RWPE2 (cell line): Measurements from ENCODE around the gene CDK13.
"Not testable (repeated sequence)": the region's sequence is repeated elsewhere in the genome, so short reads cannot be mapped to it uniquely, and the experiment has no call there.

Source experiments
- ATAC-seq: fragments of 200-7000 bp; cut with Tn5 transposase; 3 replicates; pipeline ENCODE4 v1.9.1; 2021; ENCODE audit warnings: low read depth
- DNase-seq: peaks from one replicate; pipeline ENCODE4 v3.0.0-alpha.2; 2020; ENCODE audit warnings: low spot score
- H3K27ac ChIP-seq: fragments of 450-650 bp; 2 replicates; pipeline ENCODE4 v1.5.1; 2017; ENCODE audit warnings: mild to moderate bottlenecking; ENCODE audit not compliant: poor library complexity, severe bottlenecking
- H3K27me3 ChIP-seq: fragments of 250-450 bp; sonication (Bioruptor Pico); 2 replicates; pipeline ENCODE4 v1.5.1; 2021; ENCODE audit warnings: mild to moderate bottlenecking, moderate library complexity; ENCODE audit not compliant: insufficient read depth, poor library complexity, severe bottlenecking
- H3K36me3 ChIP-seq: fragments of 250-450 bp; sonication (Bioruptor Pico); 2 replicates; pipeline ENCODE4 v1.5.1; 2020; ENCODE audit warnings: low read depth, mild to moderate bottlenecking, moderate library complexity
- H3K4me1 ChIP-seq: fragments of 250-450 bp; sonication (Bioruptor Pico); 2 replicates; pipeline ENCODE4 v1.5.1; 2021; ENCODE audit warnings: mild to moderate bottlenecking, moderate library complexity; ENCODE audit not compliant: insufficient read depth, poor library complexity, severe bottlenecking
- H3K4me3 ChIP-seq: fragments of 250-450 bp; sonication (Bioruptor Pico); 2 replicates; pipeline ENCODE4 v1.5.1; 2021; ENCODE audit warnings: mild to moderate bottlenecking, moderate library complexity; ENCODE audit not compliant: severe bottlenecking
- H3K9me3 ChIP-seq: fragments of 250-450 bp; sonication (Bioruptor Pico); 2 replicates; pipeline ENCODE4 v1.5.1; 2021; ENCODE audit warnings: mild to moderate bottlenecking, moderate library complexity; ENCODE audit not compliant: severe bottlenecking
- CTCF ChIP-seq: fragments of 450-650 bp; IDR thresholded peaks from one replicate; pipeline ENCODE4 v1.5.1; 2017; ENCODE audit warnings: mild to moderate bottlenecking, moderate library complexity; ENCODE audit not compliant: poor library complexity, severe bottlenecking

The CDK13 gene

GRCh38 chr7:40135317-40135610, 185.2 kb downstream of the CDK13 start:
- DNase-seq, result no peak
- Histone ChIP-seq H3K4me3 (peak overlapping the region; percentile 96), H3K36me3 (peaks cover 28% of the 10 kb centered on the region), H3K27ac (peak overlapping the region; percentile 78), H3K27me3 (no peaks in the 10 kb centered on the region), H3K9me3 (no peaks in the 10 kb centered on the region), H3K4me1 (peaks cover 15% of the 10 kb centered on the region)
- TF ChIP-seq CTCF, result no peak
- ATAC-seq, result peak; percentile 31

GRCh38 chr7:40137563-40137962, 187.5 kb downstream of the CDK13 start:
- no peak for ATAC-seq
- no peaks in the 10 kb centered on the region for H3K27me3 ChIP-seq
- no peak for DNase-seq
- no peaks in the 10 kb centered on the region for H3K9me3 ChIP-seq
- TF ChIP-seq CTCF, result no peak
- H3K4me1 ChIP-seq, result peaks cover 9% of the 10 kb centered on the region
- H3K4me3 ChIP-seq, result no peak overlapping the region
- H3K27ac ChIP-seq, result no peak overlapping the region
- peaks cover 8% of the 10 kb centered on the region for H3K36me3 ChIP-seq

GRCh38 chr7:40138973-40139372, 188.9 kb downstream of the CDK13 start:
- no peaks in the 10 kb centered on the region for H3K9me3 ChIP-seq
- no peak for TF ChIP-seq CTCF
- H3K36me3 ChIP-seq, result no peaks in the 10 kb centered on the region
- no peak overlapping the region for H3K4me3 ChIP-seq
- no peak for ATAC-seq
- no peak for DNase-seq
- no peak overlapping the region for H3K27ac ChIP-seq
- H3K27me3 ChIP-seq, result no peaks in the 10 kb centered on the region
- no peaks in the 10 kb centered on the region for H3K4me1 ChIP-seq

GRCh38 chr7:40139891-40140290, 189.8 kb downstream of the CDK13 start:
- not testable (repeated sequence) for ATAC-seq, H3K4me1 ChIP-seq, H3K36me3 ChIP-seq, H3K4me3 ChIP-seq, H3K9me3 ChIP-seq, H3K27ac ChIP-seq, DNase-seq, H3K27me3 ChIP-seq

- H3K9me3 ChIP-seq, H3K4me1 ChIP-seq, H3K27me3 ChIP-seq, DNase-seq, H3K36me3 ChIP-seq, H3K4me3 ChIP-seq: not testable (repeated sequence)
- peak overlapping the region; percentile 55 for H3K27ac ChIP-seq
- ATAC-seq, result peak; percentile 59; the same call in 1 of the 3 replicates
Measured at GRCh38 chr7:40141916-40142315, 191.9 kb downstream of the CDK13 start.

GRCh38 chr7:40145596-40146130, 195.6 kb downstream of the CDK13 start:
- H3K4me3 ChIP-seq, H3K27ac ChIP-seq, H3K36me3 ChIP-seq, H3K27me3 ChIP-seq, ATAC-seq, H3K9me3 ChIP-seq, H3K4me1 ChIP-seq, DNase-seq: not testable (repeated sequence)
